Mesendoderm (in vitro differentiated cells): ENCODE data around the gene DYNC1I2.

Source experiments
- DNase-seq: peaks from one replicate; pipeline ENCODE4 v3.0.0; 2013
- H2AK5ac ChIP-seq: 2 replicates; pipeline ENCODE4 v1.6.1; 2013; ENCODE audit warnings: low read length, inconsistent platforms
- H2BK120ac ChIP-seq: 2 replicates; pipeline ENCODE4 v1.6.1; 2013; ENCODE audit warnings: low read depth, mild to moderate bottlenecking, low read length, moderate library complexity, mixed read lengths
- H2BK15ac ChIP-seq: replicated peaks from 2 replicates; pipeline ENCODE4 v1.6.1; 2013; ENCODE audit warnings: low read depth, mild to moderate bottlenecking, moderate library complexity
- H2BK5ac ChIP-seq: 2 replicates; pipeline ENCODE4 v1.6.1; 2013; ENCODE audit warnings: low read length, inconsistent platforms
- H3K18ac ChIP-seq: 2 replicates; pipeline ENCODE4 v1.6.1; 2013; ENCODE audit warnings: mild to moderate bottlenecking, low read length, mixed read lengths
- H3K23ac ChIP-seq: one replicate; pipeline ENCODE4 v1.6.1; 2013; ENCODE audit warnings: low read length
- H3K27ac ChIP-seq: 2 replicates; pipeline ENCODE4 v1.5.1; 2013; ENCODE audit warnings: low read depth, mild to moderate bottlenecking, inconsistent platforms, low read length, moderate library complexity
- H3K27me3 ChIP-seq: 2 replicates; pipeline ENCODE4 v1.6.1; 2013; ENCODE audit warnings: low read length, control low read depth, mild to moderate bottlenecking, inconsistent platforms; ENCODE audit not compliant: insufficient read depth, poor library complexity
- H3K36me3 ChIP-seq: 2 replicates; pipeline ENCODE4 v1.6.1; 2013; ENCODE audit warnings: low read length, inconsistent platforms; ENCODE audit not compliant: control insufficient read depth, insufficient read depth
- H3K4ac ChIP-seq: one replicate; pipeline ENCODE4 v1.6.1; 2013; ENCODE audit warnings: low read depth, mild to moderate bottlenecking, low read length, moderate library complexity
- H3K4me1 ChIP-seq: 2 replicates; pipeline ENCODE4 v1.6.1; 2013; ENCODE audit warnings: low read depth, low read length, inconsistent platforms; ENCODE audit not compliant: control insufficient read depth
- H3K4me2 ChIP-seq: 2 replicates; pipeline ENCODE4 v1.6.1; 2013; ENCODE audit warnings: low read length
- H3K4me3 ChIP-seq: 2 replicates; pipeline ENCODE4 v1.5.1; 2013; ENCODE audit warnings: mild to moderate bottlenecking, low read length
- H3K56ac ChIP-seq: one replicate; pipeline ENCODE4 v1.6.1; 2013; ENCODE audit warnings: low read length
- H3K79me1 ChIP-seq: 2 replicates; pipeline ENCODE4 v1.6.1; 2013; ENCODE audit warnings: low read length, inconsistent platforms
- H3K79me2 ChIP-seq: 2 replicates; pipeline ENCODE4 v1.6.1; 2013; ENCODE audit warnings: mild to moderate bottlenecking, low read length; ENCODE audit not compliant: control insufficient read depth, insufficient read depth
- H3K9ac ChIP-seq: 2 replicates; pipeline ENCODE4 v1.6.1; 2013; ENCODE audit warnings: low read length, inconsistent platforms
- H4K5ac ChIP-seq: one replicate; pipeline ENCODE4 v1.6.1; 2013; ENCODE audit warnings: low read length
- H4K8ac ChIP-seq: one replicate; pipeline ENCODE4 v1.6.1; 2013; ENCODE audit warnings: low read depth, mild to moderate bottlenecking, control low read depth, low read length, moderate library complexity
- WGBS: extraction: QIAGEN DNeasy Blood & Tissue Kit; methylation state at CpG from one replicate; pipeline ENCODE4 v1.1.7; 2013; ENCODE audit warnings: low lambda C conversion rate, missing lambda C conversion rate; ENCODE audit not compliant: insufficient coverage; ENCODE audit errors: extremely low coverage; 5-methylcytosine and 5-hydroxymethylcytosine counted together

DYNC1I2 gene

DNA sequence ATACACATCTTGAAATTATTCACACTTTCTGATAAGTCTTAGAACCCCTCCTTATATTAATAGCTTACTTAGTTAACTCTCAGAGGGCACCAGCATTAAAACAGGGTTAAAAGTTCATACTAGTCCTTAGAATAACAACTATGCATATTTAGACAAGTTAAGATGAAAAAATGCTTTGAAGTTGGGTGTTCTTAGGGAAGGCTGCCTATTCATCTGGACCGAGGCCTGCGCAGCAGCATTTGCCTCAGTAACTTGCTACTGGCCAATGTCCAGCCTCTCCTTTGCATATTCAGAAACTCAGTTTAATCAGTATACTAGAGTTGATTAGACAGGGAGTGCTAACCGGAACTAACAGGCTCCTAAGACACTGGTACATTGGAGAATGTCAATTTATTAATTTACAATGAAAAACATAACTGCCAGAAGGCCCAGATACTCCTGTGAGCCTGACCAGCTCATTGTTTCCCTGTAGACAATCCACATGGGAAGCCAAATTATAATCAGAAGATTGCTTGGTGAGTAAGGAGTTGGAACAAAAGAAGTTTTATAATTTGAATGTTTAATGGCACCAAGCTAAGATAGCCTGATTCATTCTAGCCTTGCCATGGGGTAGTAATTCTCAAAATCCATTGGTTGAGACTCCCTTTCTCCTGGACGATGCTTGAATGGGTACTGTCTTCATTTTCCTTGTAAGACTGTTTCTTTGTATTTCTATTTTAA, 48.9 kb downstream of the DYNC1I2 start:
- Histone ChIP-seq H2AK5ac (no peak overlapping the region), H3K79me2 (no peaks in the 10 kb centered on the region), H2BK120ac (no peak overlapping the region), H3K27ac (no peak overlapping the region), H3K4me3 (no peak overlapping the region), H3K79me1 (no peaks in the 10 kb centered on the region), H3K4me1 (no peaks in the 10 kb centered on the region), H4K8ac (no peak overlapping the region), H3K27me3 (no peaks in the 10 kb centered on the region), H3K18ac (no peak overlapping the region), H3K56ac (no peak overlapping the region), H2BK15ac (no peak overlapping the region), H3K4ac (no peak overlapping the region), H4K5ac (no peak overlapping the region), H2BK5ac (no peak overlapping the region), H3K36me3 (no peaks in the 10 kb centered on the region), H3K4me2 (no peak overlapping the region), H3K23ac (no peak overlapping the region), H3K9ac (no peak overlapping the region)
- WGBS = no CpG with 5 or more reads among the region's 4 CpGs
- DNase-seq = no peak

DNA sequence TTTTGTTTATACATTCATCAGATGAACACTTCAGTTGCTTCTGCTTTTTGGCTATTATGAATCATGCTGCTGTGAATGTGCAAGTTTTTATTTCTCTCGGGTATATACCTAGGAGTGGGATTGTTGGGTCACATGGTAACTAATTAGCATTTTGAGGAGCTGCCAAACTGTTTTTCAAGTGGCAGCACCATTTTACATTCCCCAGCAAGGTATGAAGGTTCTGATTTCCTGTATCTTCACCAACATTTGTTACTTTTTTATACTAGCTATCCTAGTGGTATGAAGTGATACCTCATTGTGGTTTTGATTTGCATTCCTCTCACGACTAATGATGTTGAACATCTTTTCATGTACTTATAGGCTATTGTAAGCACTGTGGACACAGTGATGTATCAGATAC, 53.9 kb downstream of the DYNC1I2 start:
- H3K23ac ChIP-seq = no peak overlapping the region
- no peak overlapping the region for H2AK5ac ChIP-seq
- H4K5ac ChIP-seq = no peak overlapping the region
- no peaks in the 10 kb centered on the region for H3K79me2 ChIP-seq
- H2BK5ac ChIP-seq = no peak overlapping the region
- H3K18ac ChIP-seq = no peak overlapping the region
- no CpG with 5 or more reads among the region's 2 CpGs for WGBS
- no peak overlapping the region for H3K4ac ChIP-seq
- no peak overlapping the region for H2BK120ac ChIP-seq
- no peak overlapping the region for H3K4me3 ChIP-seq
- no peak overlapping the region for H3K27ac ChIP-seq
- H3K27me3 ChIP-seq = no peaks in the 10 kb centered on the region
- no peaks in the 10 kb centered on the region for H3K79me1 ChIP-seq
- H3K4me2 ChIP-seq = no peak overlapping the region
- no peaks in the 10 kb centered on the region for H3K36me3 ChIP-seq
- no peak overlapping the region for H4K8ac ChIP-seq
- DNase-seq = no peak
- no peaks in the 10 kb centered on the region for H3K4me1 ChIP-seq
- H3K9ac ChIP-seq = no peak overlapping the region
- no peak overlapping the region for H2BK15ac ChIP-seq
- H3K56ac ChIP-seq = no peak overlapping the region

DNA sequence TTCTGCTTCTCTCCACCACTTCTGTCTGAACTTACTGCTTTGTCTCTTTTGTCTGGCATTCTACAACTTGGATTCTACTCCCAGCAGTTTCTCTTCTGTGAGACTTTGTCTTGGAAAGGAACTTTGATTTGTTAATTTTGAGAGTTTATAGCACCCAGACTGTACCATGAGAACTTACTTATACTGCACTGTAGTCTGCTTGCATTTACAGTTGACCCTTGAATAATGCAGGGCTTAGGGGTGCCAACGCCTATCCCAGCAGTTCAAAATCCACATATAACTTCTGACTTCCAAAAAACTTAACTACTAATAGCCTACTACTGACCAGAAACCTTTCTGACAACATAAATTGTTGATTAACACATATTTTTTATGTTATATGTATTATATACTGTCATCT, 55.5 kb downstream of the DYNC1I2 start:
- H3K79me1 ChIP-seq = no peaks in the 10 kb centered on the region
- no peak overlapping the region for H3K27ac ChIP-seq
- no peak overlapping the region for H2BK5ac ChIP-seq
- H3K4ac ChIP-seq = no peak overlapping the region
- H3K4me3 ChIP-seq = no peak overlapping the region
- no peak overlapping the region for H3K23ac ChIP-seq
- no peak overlapping the region for H3K56ac ChIP-seq
- H2BK120ac ChIP-seq = no peak overlapping the region
- no peak overlapping the region for H2AK5ac ChIP-seq
- no peak overlapping the region for H3K9ac ChIP-seq
- WGBS = no CpG with 5 or more reads among the region's 1 CpG
- H3K36me3 ChIP-seq = no peaks in the 10 kb centered on the region
- no peak overlapping the region for H3K18ac ChIP-seq
- no peak overlapping the region for H3K4me2 ChIP-seq
- no peaks in the 10 kb centered on the region for H3K27me3 ChIP-seq
- DNase-seq = no peak
- H2BK15ac ChIP-seq = no peak overlapping the region
- no peak overlapping the region for H4K8ac ChIP-seq
- H4K5ac ChIP-seq = no peak overlapping the region
- no peaks in the 10 kb centered on the region for H3K4me1 ChIP-seq
- H3K79me2 ChIP-seq = no peaks in the 10 kb centered on the region

DNA sequence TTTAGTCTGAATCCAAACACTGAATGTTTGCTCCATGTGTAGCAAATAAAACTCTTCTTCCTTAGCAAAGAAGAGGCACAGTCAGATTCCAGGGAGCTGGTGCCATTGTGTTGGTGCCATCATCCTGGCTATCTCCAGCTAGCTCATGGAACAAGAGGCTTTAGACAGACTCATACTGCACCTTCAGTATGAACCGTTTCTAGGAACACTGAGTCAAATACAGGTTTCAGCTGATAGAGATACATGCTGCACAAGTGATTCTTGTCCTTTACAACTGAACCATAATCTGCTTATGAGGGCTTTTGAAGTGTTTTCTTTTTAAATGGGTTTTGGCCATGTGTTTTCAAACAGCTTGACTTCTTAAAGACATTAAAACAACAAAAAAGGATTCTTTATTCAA, 57.9 kb downstream of the DYNC1I2 start:
- Histone ChIP-seq H4K8ac (no peak overlapping the region), H3K4me3 (no peak overlapping the region), H3K18ac (no peak overlapping the region), H3K27ac (no peak overlapping the region), H2BK5ac (no peak overlapping the region), H3K23ac (no peak overlapping the region), H3K4me2 (no peak overlapping the region), H3K36me3 (no peaks in the 10 kb centered on the region), H3K79me2 (no peaks in the 10 kb centered on the region), H3K79me1 (no peaks in the 10 kb centered on the region), H2BK120ac (no peak overlapping the region), H3K9ac (no peak overlapping the region), H4K5ac (no peak overlapping the region), H3K4ac (no peak overlapping the region), H3K4me1 (no peaks in the 10 kb centered on the region), H2AK5ac (no peak overlapping the region), H3K56ac (no peak overlapping the region), H2BK15ac (no peak overlapping the region), H3K27me3 (no peaks in the 10 kb centered on the region)
- DNase-seq = no peak
- WGBS = no CpG with 5 or more reads among the region's 1 CpG

DNA sequence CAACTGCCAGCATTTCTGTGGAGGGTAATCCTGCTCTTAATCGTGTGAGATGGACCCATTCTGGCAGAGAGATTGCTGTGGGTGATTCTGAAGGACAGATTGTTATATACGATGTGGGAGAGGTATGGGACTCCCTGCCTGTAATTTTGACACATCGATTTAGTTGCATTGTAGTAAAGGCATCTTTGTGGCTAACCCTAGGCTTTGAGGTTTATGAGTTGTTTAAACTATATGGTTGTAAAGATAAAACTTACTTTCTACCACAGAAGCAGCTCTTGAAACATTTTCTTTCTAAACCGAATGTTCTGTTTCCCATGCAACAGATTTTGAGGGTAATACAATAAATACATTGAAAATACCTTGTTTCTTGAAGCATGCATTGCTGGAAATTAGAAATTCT, 58.5 kb downstream of the DYNC1I2 start:
- Histone ChIP-seq H2AK5ac (no peak overlapping the region), H3K79me1 (no peaks in the 10 kb centered on the region), H4K8ac (no peak overlapping the region), H3K79me2 (no peaks in the 10 kb centered on the region), H3K4ac (no peak overlapping the region), H2BK15ac (no peak overlapping the region), H3K56ac (no peak overlapping the region), H4K5ac (no peak overlapping the region), H3K27me3 (no peaks in the 10 kb centered on the region), H3K18ac (no peak overlapping the region), H3K9ac (no peak overlapping the region), H3K36me3 (peaks cover under 1% of the 10 kb centered on the region), H2BK5ac (no peak overlapping the region), H3K4me1 (no peaks in the 10 kb centered on the region), H3K23ac (no peak overlapping the region), H3K27ac (no peak overlapping the region), H2BK120ac (no peak overlapping the region), H3K4me2 (no peak overlapping the region), H3K4me3 (no peak overlapping the region)
- WGBS = no CpG with 5 or more reads among the region's 4 CpGs
- DNase-seq = no peak

DNA sequence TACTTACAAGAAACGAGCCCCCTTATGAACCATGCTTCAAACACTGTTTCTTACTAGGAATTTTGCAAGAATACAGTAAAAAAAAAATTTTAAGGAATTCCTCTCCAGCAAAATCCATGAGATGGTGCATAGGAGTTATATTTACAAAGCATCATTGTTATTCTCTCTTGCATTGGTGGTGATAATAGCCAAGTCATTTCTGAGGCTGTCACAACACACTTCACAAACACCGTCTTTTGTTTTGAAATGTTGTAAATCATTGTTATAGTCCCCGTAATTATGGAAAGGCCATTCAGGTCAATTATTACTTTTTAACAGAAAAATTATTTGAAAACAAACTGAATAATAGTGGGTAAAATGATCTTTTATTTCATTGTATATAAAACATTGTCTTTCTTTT, 60.1 kb downstream of the DYNC1I2 start:
- Histone ChIP-seq H2BK5ac (no peak overlapping the region), H3K56ac (no peak overlapping the region), H4K8ac (no peak overlapping the region), H3K79me1 (no peaks in the 10 kb centered on the region), H2BK15ac (no peak overlapping the region), H3K27me3 (no peaks in the 10 kb centered on the region), H3K4me1 (no peaks in the 10 kb centered on the region), H3K4ac (no peak overlapping the region), H3K79me2 (no peaks in the 10 kb centered on the region), H3K36me3 (peaks cover 1% of the 10 kb centered on the region), H2AK5ac (no peak overlapping the region), H3K4me3 (no peak overlapping the region), H3K9ac (no peak overlapping the region), H4K5ac (no peak overlapping the region), H3K4me2 (no peak overlapping the region), H3K27ac (no peak overlapping the region), H2BK120ac (no peak overlapping the region), H3K23ac (no peak overlapping the region), H3K18ac (no peak overlapping the region)
- no CpG with 5 or more reads among the region's 3 CpGs for WGBS
- no peak for DNase-seq
